ENCODE measurements around the gene POLN.
A peak's percentile ranks its signal among the peaks of the same experiment; 100 is the strongest.

POLN gene

DNA sequence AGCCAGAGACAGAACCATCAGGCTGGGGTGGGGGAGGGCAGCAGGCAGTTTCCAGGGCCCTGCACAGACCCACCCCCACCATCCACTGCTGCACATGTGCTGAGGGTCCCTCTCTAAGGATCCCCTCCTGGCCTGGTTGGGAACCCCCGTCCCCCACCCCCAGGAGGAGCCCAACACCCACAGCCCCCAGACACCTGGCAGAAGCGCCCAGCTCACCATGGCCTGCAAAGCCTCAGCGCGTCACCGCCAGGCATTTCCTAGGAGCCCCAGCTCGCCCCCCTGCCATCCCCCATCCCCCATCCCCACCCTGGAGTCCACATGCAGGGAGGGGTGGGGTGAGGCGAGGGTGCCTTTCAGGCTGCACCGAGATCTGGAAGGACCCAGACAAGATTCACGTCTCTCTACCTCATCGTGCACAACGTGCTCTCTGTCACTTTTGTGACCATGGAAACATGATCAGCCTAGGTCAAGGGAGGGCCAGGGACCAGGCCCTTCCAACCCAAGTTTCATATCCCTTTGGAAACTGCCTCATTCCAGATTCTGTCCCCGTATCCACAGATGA, 10.7 kb upstream of the POLN start:
- no peak for DNase-seq

DNA sequence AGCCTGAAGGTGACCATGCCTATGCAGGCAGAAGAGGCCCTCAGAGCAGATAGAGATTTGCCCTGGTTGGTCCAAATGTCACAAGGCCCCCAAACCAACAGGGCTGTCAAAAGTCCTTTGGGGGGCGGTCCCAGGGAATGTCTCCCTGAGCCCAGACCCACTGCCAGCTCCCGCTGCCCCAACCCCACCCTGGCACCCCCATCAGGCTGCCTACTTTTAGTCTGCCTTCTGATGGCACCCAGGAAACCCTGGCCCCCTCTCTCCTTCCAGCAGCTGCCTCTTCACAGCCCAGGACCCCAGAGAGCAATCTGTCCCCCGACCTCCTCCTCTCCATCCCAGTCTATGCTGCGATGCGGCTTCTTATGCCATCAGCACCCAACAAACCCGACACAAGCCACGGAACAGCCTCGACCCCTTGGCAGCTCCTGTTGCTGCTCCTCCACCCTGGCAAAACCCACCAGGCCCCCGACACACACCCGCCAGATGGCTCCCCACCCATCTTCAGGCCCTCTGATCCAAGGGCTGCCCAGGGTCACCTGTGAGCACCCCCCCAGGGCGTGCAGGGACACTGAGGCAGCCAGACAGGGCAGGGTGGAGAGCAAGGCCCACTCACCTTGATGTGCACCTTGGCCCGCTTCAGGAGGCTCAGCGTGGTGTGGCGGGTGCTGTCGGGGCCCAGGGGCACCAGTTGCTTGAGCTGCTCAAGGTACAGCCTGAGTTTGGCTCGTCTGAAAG, 10.0 kb upstream of the POLN start:
- DNase-seq, result no peak

DNA sequence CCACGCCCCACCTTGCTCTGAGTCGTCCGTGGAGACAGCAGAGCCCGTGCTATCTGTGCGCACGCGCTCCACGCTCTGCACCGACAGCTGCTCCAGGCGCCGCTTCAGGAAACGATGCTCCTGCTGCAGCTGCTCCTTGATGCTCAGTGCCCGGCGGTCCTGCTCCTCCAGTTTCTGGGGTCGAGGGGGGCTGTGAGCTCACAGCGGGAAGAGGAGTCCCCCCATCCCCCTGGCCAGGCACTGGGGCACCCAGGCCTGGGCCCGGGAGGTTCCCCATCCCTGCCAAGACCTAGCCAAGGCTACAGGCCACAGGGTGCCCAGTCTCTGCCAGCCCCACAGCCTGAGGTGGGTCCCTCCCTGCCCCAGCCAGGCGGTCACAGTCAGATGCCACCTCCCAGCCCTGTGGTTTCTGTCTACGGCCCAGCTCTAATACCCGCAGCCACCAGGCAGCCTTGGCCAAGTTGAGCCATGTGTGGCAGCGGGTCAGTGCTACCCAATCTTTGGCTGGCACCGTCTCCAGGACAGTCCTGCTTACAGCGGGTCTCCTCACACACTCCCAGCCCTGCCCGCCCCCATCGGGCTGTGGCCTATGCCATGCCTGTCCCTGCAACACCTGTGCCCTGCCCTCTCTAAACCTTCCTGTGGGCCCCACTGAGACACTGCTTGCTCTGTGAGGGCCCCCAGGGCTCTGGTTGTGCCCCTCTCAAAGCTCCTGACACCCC, 9.3 kb upstream of the POLN start:
- DNase-seq, result no peak

DNA sequence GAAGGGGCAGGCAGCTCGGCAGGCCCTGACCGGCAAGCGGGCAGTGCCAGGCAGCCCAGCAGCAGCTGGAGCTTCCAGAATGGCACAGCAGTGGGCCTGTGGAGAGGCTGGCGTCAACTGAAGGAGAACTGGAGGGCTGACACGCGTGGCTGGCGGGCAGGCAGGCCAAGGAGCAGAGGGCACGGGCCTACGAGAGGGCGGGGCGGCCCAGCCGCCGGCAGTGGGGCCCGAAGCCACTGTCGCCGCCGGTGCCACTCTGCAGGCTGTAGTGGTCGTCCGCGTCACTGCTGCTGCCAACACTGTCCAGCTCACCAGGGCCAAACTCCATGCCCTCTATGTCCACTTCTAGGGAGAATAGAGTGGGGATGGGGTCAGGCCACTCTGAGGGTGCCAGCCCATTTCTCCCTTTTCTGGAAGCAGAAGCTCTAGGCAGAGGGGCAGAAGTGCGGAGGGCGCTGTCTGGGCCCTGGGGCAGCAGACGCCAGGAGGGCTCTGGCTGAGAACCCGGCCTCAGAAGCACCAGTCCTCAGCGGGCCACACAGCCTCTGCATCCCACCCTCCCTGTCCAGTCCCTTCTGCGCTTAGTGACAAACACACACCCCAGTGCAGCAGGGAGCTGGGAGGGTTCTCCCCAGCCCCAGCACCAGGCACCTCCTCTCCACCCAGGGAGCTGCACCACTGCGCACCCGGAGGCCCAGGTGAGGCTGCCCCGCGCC, 8.6 kb upstream of the POLN start:
- DNase-seq, result no peak

DNA sequence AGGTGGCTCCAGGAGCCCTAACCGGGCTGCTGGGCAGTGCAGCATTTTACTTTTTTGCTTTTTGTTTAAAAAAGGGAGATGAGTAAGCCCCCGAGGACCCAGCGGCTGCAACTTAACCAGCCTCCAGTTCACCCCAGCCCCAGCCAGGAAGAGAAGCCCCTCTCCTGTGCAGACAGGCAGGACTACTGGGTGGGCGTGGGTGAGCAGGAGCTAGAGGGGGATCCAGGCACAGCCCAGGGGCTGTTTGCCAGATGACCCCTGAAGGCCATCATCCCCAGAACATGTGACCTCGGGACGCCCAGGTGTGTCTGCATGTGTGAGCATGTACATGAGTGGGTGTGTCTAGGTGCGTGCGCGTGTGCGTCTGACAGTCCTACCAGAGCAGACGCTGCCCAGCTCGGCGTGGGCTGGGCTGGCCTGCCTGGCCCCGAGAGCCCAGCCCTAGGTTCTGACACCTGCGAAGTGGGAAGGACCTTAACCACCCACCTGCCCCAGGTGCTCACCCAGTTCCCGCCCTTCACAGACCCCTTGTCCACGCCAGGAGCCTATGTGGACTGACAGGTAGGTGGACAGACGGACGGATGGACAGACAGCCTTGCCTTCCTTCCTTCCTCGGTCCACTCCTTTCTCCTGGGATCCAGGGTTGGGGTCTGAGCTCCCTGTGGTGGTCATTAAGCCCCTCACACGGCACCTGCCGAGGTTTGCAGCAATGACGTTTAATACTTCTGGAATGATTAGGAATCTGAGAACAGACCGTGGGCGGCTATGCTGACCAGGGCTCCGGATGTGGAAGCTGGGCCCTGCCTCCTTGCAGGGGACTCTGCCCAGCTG, 7.8 kb upstream of the POLN start:
- DNase-seq, result no peak

DNA sequence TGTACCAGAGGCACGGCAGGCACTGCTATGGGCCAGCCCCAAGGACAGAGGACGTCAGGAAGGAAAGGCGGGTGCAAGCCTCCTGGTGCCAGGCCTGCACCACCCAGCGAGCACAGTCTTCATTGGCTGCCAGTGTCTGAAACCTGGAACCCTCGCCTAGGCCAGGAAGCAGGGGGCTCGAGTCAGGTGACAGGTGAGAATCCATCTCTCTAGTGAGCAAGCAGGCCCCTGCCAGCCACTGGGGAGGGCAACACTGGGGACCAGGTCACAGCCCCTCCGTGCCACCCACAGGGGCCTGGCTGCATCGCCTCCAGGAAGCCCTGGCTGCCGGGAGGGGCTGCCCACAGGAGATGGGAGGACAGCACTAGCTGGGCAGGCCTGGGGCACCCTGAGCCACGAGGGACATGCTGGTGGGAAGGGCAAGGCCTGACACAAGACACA, 6.9 kb upstream of the POLN start:
- no peak for DNase-seq

DNA sequence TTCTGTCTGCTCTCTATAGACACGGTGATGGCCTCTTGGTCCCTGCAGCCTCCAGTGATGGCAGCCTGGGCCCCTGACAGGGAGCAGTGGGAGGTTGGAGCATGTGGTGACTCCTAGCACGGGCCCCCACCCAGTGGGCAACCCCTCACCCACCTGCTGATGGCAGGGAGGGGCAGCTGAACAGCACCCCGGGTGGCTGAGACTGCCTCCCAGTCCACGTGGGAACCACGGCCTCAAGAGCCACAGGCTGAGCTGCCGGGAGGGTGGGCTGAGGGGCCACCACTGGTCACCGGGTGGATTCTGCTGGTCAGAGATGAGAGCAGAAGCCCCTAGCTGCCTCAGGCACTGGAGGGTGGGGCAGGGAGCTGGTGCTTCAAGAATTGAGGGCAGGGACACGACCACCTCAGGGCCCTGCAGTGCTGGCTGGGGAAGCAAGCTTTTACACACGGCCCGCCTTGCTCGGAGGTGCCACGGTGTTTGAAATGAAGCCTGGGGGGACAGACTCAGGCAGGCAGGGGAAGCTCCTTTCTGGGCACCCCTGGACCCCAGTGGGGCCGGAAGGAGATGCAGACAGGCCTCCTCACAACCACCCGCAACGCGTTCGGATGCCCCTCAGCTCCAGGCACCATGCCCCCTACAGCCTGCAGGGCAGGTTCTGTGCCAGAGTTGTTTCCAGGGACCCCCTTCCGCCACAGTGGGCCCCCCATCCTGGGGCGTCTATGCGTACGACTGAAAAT, 6.3 kb upstream of the POLN start:
- DNase-seq, result no peak

DNA sequence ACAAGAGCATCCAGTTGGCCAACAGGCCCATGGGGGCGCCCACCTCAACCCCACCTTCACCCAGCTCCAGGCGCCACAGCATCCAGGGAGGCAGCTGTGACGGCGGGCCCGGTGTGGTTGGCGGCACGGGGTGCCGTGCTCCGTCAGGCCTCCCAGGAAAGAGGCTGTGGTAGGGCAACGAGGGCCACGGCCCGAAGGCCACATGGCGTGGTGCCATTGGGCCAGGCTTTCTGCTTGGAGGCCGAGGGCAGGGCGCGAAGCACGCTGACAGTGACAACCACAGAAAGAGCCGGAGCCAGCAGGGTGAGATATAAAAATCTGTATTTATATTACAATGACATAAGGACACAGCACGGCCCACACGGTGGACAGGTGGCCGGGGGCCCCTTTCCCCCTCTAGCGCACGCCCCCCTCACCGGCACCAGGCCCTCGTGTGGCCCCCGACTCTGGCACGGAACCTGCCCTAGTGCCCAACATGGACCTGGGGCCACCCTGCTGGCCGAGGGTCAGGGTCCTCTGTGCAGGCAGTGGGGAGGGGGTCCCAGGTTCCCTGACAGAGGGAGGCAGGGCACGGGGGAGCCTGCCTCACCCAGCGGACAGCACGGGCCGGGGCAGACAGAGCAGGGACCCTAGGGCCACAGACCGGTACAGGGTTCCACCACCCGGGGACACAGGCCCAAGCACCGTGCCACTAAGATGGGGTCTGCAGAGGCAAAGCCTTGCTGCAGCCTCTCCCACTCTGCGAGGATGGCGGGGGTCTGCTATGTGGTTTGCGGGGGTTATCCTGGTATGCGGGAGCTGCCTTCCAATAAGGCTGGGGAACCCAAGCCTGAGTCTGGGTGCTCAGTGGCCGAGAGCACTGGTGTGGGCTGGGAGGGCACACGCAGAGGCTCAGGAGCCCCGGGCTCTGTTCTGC, 5.5 kb upstream of the POLN start:
- no peak for DNase-seq

DNA sequence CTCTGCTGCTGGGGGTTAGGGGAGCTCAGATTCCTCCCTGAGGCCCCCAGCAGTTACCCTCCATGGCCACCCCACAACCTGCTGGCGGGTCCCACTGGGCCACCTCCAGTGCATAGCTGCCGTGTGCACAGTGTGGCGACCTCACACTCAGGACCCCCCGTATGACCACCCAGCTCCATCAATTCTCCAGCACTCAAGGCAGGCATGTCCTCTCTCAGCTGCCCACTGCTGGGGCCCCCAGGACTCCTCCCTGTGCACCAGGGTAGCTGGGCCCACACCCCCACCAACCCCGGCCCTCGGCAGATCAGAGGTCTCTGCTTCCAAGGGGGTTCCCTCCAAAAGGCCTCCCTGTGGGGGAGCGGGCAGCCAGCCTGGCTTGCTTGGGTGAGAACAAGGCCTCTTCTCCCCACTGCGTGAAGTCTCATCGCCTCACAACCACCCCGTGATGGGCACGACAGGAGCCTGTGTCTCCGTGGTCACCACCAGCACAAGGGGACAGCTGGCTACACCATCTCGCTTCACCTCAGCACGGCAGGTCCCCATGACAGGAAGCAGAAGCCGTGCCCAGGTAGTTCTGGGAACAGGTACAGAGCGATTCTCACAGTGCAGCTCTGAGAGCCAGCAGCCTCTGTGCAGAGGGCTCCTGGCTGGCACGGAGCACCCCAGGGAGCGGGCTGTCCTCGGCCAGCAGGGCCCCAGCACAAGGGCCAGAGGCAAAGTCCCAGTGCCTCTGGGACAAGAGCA, 4.6 kb upstream of the POLN start:
- DNase-seq, result no peak

DNA sequence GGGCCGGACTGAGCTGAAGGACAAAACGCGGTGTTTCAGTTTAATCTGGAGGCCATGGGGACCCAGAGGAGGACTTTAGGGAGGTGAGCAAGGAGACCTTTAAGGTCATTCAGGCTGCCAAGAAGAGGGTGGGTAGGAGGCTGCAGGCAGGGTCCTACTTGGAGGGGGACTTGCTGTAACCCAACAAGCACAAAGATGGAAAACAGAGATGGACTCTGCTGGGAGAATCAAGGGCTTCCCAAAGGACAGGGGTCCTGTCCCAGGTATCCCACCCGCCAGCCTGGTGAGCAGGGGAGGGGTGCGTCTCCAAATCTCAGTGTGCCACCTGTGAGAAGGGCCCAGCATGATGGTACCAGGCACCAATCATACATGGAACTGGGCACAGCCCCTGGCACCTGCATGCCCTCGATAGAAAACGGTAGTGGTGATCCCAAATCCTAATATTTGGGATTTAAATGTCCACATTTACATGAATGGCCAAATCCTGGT, 3.9 kb upstream of the POLN start:
- DNase-seq, result no peak

DNA sequence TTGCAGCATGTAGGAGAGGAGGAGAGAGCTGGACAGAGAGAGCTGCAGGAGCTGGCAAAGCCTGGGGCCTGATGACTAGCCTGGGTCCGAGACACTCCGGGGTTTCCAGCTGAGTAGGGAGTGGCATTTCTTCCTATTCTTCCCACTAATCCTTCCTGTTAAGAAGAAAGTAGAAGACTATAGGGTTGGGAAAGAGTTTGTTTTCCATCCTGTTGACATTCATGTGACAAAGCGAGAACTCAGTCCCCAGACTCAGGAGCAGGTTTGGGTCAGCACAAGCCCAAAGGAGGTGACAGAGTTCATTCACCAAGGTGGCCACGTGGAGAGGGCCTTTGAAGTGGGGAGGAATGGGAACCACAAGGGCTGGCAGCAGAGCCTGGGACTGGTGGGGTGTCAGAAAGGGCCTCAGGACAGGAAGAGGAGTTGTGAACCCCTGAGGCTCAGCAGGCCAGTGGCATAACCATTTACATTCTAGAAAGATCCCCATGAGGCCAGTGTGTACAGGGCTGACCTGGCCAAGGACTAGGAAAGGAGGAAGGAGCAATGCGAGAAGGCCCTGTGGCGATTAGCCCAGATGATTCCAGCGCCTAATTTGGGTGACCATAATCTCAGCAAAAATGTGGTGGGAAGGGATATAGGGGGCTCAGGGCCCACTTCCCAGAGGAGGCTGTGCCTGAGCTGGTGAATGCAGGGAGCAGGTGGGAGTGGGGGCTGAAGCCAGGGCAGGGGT, 3.3 kb upstream of the POLN start:
- DNase-seq, result no peak

DNA sequence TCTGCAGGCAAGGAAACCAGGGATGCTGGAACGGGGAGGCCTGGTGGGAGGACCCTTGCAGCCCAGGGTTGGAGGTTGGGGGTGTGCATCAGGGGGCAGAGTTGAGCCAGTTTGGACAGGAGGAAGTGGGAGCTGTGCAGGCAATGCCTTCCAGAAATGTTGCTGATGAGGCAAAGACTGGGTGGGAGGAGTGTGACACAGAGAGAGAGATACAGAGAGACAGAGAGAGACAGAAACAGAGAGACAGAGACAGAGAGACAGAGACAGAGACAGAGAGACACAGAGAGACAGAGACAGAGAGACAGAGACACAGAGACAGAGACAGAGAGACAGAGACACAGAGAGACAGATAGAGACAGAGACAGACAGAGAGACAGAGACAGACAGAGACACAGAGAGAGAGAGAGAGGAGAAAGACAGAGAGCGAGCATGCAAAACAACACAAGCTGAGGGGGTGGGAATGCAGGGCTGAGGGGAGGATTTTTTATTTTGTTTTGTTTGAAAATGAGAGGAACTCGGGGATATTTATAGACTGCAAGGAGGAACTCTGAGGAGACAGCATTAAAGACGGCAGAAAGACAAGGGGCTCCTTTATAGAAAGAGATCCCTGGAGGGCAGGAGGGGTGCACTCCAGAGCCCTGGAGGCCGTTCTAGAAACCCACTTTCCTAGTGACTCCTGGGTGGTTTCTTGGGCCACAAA, 1.9 kb upstream of the POLN start:
- DNase-seq, result peak in 16 of 58 donors; percentile 15 to 61 (median 35)

DNA sequence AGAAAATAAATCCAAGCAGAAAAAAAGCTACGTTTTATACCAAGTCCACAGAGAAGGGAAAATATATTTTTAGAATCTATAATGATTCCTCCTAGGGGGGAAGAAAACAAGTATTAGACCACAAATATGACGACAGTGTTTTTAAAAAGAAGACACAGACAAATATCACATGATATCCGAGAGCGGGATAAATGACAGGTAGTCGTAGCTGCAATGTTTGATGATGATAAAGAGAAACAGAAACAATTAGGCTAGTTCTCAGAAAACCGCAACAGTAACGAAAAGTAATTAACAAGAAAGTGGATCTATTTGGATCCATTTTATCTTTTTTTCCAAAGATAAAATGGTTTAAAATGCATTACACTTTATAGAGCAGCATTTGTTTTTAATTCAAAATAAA, 918 bp downstream of the POLN start:
- DNase-seq, result no peak

DNA sequence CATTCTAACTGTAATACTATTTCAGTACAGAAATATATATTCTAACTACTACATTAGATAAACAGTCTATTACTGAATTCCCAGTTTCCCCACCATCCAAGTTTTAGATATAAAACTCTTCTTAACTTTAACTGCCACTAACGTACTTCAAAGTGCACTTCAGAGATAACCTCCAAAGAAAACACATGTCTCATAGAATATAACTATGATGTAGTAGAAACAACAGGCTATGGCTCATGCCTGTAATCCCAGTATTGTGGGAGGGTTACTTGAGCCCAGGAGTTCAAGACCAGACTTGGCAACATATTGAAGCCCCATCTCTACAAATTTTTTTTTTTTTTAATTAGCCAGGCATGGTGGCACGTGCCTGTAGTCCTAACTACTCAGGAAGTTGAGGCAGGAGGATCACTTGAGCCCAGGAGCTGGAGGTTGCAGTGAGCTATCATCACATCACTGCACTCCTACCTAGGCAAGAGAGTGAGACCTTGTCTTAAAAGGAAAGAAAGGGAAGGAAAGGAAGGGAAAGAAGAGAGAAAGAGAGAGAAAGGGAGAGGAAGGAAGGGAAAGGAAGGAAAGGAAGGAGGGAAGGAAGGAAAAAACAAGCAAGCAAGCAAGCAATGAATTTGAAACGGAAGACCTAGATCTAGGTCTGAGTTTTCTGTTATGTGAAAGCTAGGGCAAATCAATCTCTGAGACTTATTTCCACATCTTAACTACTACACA, 4.8 kb downstream of the POLN start:
- no peak for DNase-seq

DNA sequence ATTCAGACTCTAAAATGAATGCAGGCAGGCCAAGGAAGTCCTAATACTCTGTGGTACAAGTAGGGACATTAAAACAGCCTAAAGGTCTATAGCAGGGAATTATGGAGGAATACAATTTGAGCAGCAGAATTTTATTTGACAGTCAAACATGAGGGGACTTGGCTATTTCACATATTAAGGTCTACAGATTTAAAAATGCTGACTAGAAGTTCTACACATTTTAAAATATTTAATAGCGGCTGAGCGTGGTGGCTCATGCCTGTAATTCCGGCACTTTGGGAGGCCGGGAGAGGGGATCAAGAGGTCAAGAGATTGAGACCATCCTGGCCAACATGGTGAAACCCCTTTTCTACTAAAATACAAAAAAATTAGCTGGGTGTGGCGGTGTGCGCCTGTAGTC, 10.8 kb downstream of the POLN start:
- no peak for DNase-seq

DNA sequence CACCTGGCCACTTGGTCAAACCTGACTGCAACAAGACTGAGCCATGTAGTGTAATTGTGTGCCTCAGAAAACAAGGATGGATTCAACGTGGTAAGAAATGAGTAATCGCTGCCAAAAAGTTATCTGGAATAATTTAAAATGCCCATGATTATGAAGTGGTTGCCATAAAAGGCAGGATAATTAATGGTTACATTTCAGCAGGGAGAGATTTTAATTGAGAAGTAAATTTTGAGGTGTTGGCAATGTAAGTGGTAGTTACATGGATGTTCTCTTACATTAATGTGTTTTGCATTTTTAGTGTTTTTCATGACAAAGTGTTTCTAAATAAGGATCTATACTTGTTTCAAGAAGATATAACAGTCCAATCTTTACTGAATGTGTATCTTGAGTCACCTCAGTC, 15.7 kb downstream of the POLN start:
- no peak for DNase-seq
